ENCODE measurements around the gene FDPS.

The FDPS gene

GRCh38 chr1:155267373-155267772 lies 41.3 kb upstream of the FDPS start:
- no peak overlapping the region for H3K4me3 ChIP-seq (ENCODE audit: low read depth, low read length)
- DNase-seq (ENCODE audit: low read depth) = no peak
- TF ChIP-seq, protein P1, sequence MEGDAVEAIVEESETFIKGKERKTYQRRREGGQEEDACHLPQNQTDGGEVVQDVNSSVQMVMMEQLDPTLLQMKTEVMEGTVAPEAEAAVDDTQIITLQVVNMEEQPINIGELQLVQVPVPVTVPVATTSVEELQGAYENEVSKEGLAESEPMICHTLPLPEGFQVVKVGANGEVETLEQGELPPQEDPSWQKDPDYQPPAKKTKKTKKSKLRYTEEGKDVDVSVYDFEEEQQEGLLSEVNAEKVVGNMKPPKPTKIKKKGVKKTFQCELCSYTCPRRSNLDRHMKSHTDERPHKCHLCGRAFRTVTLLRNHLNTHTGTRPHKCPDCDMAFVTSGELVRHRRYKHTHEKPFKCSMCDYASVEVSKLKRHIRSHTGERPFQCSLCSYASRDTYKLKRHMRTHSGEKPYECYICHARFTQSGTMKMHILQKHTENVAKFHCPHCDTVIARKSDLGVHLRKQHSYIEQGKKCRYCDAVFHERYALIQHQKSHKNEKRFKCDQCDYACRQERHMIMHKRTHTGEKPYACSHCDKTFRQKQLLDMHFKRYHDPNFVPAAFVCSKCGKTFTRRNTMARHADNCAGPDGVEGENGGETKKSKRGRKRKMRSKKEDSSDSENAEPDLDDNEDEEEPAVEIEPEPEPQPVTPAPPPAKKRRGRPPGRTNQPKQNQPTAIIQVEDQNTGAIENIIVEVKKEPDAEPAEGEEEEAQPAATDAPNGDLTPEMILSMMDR (IDR thresholded peaks at IDR 0.05; ENCODE audit: insufficient read depth, low read depth, low read length, missing control alignments) = no peak

DNA sequence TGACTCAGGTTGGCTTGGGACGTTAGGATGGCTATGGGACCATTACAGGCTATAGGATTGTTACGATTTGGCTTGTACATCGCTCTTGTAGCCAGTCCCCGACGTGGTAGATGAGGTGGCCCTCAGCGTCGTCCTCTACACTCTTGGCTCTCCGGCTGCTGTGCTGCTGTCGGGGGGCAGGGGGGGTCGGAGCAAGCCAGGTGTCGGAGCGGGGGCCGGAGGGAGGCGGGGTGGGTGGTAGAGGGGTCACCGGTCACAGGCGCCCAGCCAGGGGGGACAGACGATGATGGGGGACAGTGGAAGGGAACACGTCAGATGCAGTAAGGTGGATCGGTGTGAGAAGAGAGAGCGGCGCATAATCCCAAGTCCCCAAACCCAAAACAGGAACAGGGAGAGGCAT lies 40.0 kb upstream of the FDPS start:
- no peak for DNase-seq (ENCODE audit: low read depth)
- no peak overlapping the region for H3K4me3 ChIP-seq (ENCODE audit: low read depth, low read length)
- TF ChIP-seq, protein P1 (IDR thresholded peaks at IDR 0.05; ENCODE audit: insufficient read depth, low read depth, low read length, missing control alignments) = no peak

DNA sequence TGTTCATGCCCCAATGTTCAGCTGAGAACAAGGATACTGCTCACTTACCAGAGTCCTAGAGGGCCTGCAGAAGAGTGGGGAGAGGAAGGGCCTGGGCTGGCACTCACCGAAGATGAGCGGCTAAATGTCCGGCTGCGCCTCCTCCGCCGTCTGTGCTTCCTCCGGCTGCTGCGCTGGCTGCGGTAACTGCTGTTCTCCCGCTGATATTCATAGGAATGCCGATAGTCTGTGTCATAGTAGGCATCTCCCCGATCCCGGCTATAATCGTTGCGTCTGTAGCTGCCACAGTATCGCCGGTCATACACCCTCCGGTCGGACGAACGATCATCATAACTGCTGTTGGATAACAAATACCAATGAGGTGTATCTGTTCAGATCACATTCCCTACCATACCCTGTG lies 39.3 kb upstream of the FDPS start:
- TF ChIP-seq, protein P1 (IDR thresholded peaks at IDR 0.05; ENCODE audit: insufficient read depth, low read depth, low read length, missing control alignments) = no peak
- H3K4me3 ChIP-seq (ENCODE audit: low read depth, low read length) = no peak overlapping the region
- DNase-seq (ENCODE audit: low read depth) = no peak

DNA sequence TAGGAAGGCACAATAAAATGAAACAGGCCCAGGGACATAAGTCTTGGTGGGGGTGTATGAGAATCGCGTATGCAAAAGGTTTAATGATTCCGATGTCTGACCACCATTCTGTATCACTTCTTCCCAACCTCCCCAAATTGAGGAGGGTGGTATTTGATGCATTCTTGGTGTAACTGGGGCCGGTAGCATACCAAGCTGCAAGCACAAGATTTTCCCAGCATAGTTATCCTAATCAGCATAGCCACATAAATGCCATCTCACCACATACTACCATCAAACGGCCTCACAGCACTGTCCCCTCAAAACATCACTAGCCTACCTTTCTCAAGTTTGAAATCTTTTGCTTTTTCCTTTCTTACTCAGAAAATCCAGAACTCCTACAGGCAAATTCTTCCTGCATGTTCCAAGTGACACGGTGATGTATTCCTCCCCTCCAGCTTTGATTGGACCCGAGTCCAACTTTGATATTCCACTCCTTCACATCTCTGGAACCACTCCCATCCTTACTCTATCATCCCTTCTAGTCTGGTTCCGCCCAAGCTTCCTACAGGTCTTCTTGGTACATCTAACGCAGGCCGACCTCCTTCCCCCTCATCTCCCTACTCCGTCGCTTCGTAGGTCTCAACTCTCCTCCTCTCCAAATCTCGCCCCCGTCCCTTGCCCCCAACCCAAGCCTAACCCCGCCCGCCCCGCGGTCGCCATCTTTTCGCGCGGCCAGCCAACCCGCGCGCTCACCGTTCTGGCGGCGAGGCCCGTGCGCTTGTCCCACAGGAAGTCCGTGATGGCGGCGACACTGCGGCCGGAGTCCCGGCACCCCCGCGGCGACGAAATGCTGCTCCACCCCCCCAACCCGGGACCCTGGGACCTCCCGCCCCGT lies 36.0 kb upstream of the FDPS start:
- TF ChIP-seq, protein P1 (IDR thresholded peaks at IDR 0.05; ENCODE audit: insufficient read depth, low read depth, low read length, missing control alignments) = no peak
- peak overlapping the region; percentile 77 for H3K4me3 ChIP-seq (ENCODE audit: low read depth, low read length)
- no peak for DNase-seq (ENCODE audit: low read depth)

DNA sequence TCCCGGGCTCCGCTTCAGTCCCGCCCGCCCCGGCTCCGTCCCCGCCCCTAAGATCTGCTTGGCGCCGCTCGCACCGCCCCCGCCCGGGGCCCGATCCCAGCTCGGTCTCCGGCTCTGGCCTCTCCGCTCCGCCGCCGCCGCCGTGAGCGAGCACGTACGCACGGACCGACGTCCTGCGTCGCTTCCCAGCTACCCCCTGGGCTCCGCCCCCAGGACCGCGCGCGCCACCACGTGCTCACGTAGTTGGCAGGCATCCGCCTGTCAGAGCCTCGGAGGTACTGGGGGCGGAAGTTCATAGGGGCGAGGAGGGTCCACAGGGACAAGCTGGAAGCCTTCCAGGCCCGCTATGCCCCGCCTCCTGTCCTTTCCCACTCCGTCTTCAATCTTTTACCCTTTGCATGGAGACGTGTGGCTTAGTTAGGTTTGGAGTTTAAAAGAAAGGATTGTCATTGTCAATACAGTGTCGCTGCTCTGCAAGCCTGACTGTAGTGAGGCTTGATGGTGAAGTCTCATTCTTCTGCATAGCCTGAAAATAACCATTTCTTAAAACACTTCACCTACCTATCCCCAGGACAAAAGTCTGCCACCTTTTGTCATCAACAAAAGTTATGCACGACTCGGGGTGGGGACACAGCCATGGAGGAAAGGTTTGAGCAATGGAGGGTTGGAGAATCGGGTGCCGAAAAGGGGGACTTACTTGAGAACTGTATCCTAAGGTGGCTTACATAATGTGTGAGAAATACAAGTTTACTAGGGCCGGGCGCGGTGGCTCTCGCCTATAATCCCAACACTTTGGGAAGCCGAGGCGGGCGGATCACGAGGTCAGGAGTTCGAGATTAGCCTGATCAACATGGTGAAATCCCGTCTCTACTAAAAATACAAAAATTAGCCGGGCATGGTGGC lies 35.1 kb upstream of the FDPS start, which contains the start of gene CLK2:
Gene CLK2 (minus strand): TSS at position 162 of the 903 bp plus-strand sequence. CDS start 2,527 bp downstream, outside the sequence.
- peak; percentile 98 for DNase-seq (ENCODE audit: low read depth)
- peak within 1 kb of the TSS; percentile 77 for H3K4me3 ChIP-seq (ENCODE audit: low read depth, low read length)
- TF ChIP-seq, protein P1 (IDR thresholded peaks at IDR 0.05; ENCODE audit: insufficient read depth, low read depth, low read length, missing control alignments) = no peak

- TF ChIP-seq, protein P1 (IDR thresholded peaks at IDR 0.05; ENCODE audit: insufficient read depth, low read depth, low read length, missing control alignments) = peak; percentile 64
- peak within 1 kb of the TSS; percentile 66 for H3K4me3 ChIP-seq (ENCODE audit: low read depth, low read length)
- peak; percentile 97 for DNase-seq (ENCODE audit: low read depth)
Observed at GRCh38 chr1:155277070-155277901, 31.4 kb upstream of the FDPS start, which contains the start of gene HCN3. TSS of gene HCN3 (plus strand) at chr1:155277463. CDS start at chr1:155277591, 128 bp downstream.
